ENCODE results near the gene RPA4. TPM values are rescaled to one million over a fixed set of nuclear protein-coding genes. Genes with fewer than 3 reads are reported as not detected.
A peak's percentile ranks its signal among the peaks of the same experiment; 100 is the strongest.

Gene RPA4
- total and polyA plus RNA-seq, 2 donors (not counting 1 experiment from before 2014, with no cell fraction given): 0.05 to 1.2 TPM

- peak; percentile 40 to 68 for DNase-seq (ENCODE audit: low read depth in 2 of 2)
- no peak overlapping the region for H3K4me3 ChIP-seq (replicated peaks in 1 of 4; ENCODE audit: control extremely low read depth in 1 of 4, insufficient read depth in 1 of 4, low read depth in 3 of 4, low read length in 4 of 4)
- TF ChIP-seq CTCF (conservative IDR thresholded peaks at IDR 0.05 in 1 of 2, IDR thresholded peaks at IDR 0.05 in 1 of 2; ENCODE audit: low read depth in 1 of 2, low read length in 2 of 2) (no peak), EZH2 (IDR thresholded peaks at IDR 0.05; ENCODE audit: low read length, missing control alignments) (no peak)
- no peaks in the 10 kb centered on the region for H3K36me3 ChIP-seq (ENCODE audit: control insufficient read depth, insufficient read depth, low read length)
- no peaks in the 10 kb centered on the region for H3K79me2 ChIP-seq (ENCODE audit: control insufficient read depth, insufficient read depth, low read length)
- no peaks in the 10 kb centered on the region for H3K9me3 ChIP-seq (ENCODE audit: control insufficient read depth, insufficient read depth, low read depth, low read length)
- H2AFZ ChIP-seq (ENCODE audit: low read length): no peak overlapping the region
- H3K9ac ChIP-seq (ENCODE audit: insufficient read depth, low read length): no peak overlapping the region
- H4K20me1 ChIP-seq (ENCODE audit: control insufficient read depth, extremely low read depth, insufficient read depth, low read length): no peaks in the 10 kb centered on the region
- H3K27ac ChIP-seq (ENCODE audit: insufficient read depth, low read length): peak overlapping the region; percentile 68
- no peaks in the 10 kb centered on the region for H3K4me1 ChIP-seq (ENCODE audit: control insufficient read depth, extremely low read depth, insufficient read depth, low read length)
- no peaks in the 10 kb centered on the region for H3K27me3 ChIP-seq (ENCODE audit: control insufficient read depth, insufficient read depth, low read length)
- peak overlapping the region; percentile 25 for H3K4me2 ChIP-seq (ENCODE audit: extremely low read depth, insufficient read depth, low read length)
Observed at GRCh38 chrX:96909291-96909690, 25.6 kb downstream of the RPA4 start.

GRCh38 chrX:96918864-96919263 lies 35.2 kb downstream of the RPA4 start:
- Histone ChIP-seq H4K20me1 (ENCODE audit: control insufficient read depth, extremely low read depth, insufficient read depth, low read length) (no peaks in the 10 kb centered on the region), H3K4me2 (ENCODE audit: extremely low read depth, insufficient read depth, low read length) (no peak overlapping the region), H3K79me2 (ENCODE audit: control insufficient read depth, insufficient read depth, low read length) (no peaks in the 10 kb centered on the region), H3K9me3 (ENCODE audit: control insufficient read depth, insufficient read depth, low read depth, low read length) (no peaks in the 10 kb centered on the region), H3K27me3 (ENCODE audit: control insufficient read depth, insufficient read depth, low read length) (no peaks in the 10 kb centered on the region), H3K4me3 (replicated peaks in 1 of 4; ENCODE audit: control extremely low read depth in 1 of 4, insufficient read depth in 1 of 4, low read depth in 3 of 4, low read length in 4 of 4) (no peak overlapping the region), H3K36me3 (ENCODE audit: control insufficient read depth, insufficient read depth, low read length) (no peaks in the 10 kb centered on the region), H2AFZ (ENCODE audit: low read length) (no peak overlapping the region), H3K27ac (ENCODE audit: insufficient read depth, low read length) (no peak overlapping the region), H3K9ac (ENCODE audit: insufficient read depth, low read length) (no peak overlapping the region), H3K4me1 (ENCODE audit: control insufficient read depth, extremely low read depth, insufficient read depth, low read length) (no peaks in the 10 kb centered on the region)
- no peak for DNase-seq (ENCODE audit: low read depth in 2 of 2)
- TF ChIP-seq EZH2 (IDR thresholded peaks at IDR 0.05; ENCODE audit: low read length, missing control alignments): no peak

GRCh38 chrX:96919672-96920071 lies 36.0 kb downstream of the RPA4 start:
- Histone ChIP-seq H3K4me2 (ENCODE audit: extremely low read depth, insufficient read depth, low read length) (no peak overlapping the region), H3K9ac (ENCODE audit: insufficient read depth, low read length) (no peak overlapping the region), H3K27me3 (ENCODE audit: control insufficient read depth, insufficient read depth, low read length) (no peaks in the 10 kb centered on the region), H3K27ac (ENCODE audit: insufficient read depth, low read length) (no peak overlapping the region), H3K36me3 (ENCODE audit: control insufficient read depth, insufficient read depth, low read length) (no peaks in the 10 kb centered on the region), H3K4me1 (ENCODE audit: control insufficient read depth, extremely low read depth, insufficient read depth, low read length) (no peaks in the 10 kb centered on the region), H3K4me3 (replicated peaks in 1 of 4; ENCODE audit: control extremely low read depth in 1 of 4, insufficient read depth in 1 of 4, low read depth in 3 of 4, low read length in 4 of 4) (no peak overlapping the region), H2AFZ (ENCODE audit: low read length) (no peak overlapping the region), H3K79me2 (ENCODE audit: control insufficient read depth, insufficient read depth, low read length) (no peaks in the 10 kb centered on the region), H4K20me1 (ENCODE audit: control insufficient read depth, extremely low read depth, insufficient read depth, low read length) (no peaks in the 10 kb centered on the region), H3K9me3 (ENCODE audit: control insufficient read depth, insufficient read depth, low read depth, low read length) (no peaks in the 10 kb centered on the region)
- no peak for DNase-seq (ENCODE audit: low read depth in 2 of 2)
- no peak for TF ChIP-seq CTCF (conservative IDR thresholded peaks at IDR 0.05 in 1 of 2, IDR thresholded peaks at IDR 0.05 in 1 of 2; ENCODE audit: low read depth in 1 of 2, low read length in 2 of 2)
